GM12878 (cell line): ENCODE data around the gene CLSTN2. TPM values are rescaled to one million over a fixed set of nuclear protein-coding genes. Genes with fewer than 3 reads are reported as not detected.

Experiments
- ATAC-seq: fragments of 200-7000 bp; cut with Tn5 transposase; 3 replicates; pipeline ENCODE4 v1.9.1; 2020; ENCODE audit warnings: mild to moderate bottlenecking, moderate library complexity
- BruUV-seq: library from RNA; stranded (reverse); fragments of 400-500 nt; replicated peaks from 2 replicates; lab custom pipeline; 2021; lab: Mats Ljungman, UMichigan
- CTCF ChIA-PET: fragments of 300-600 bp; sonication (Branson Sonifier 250); formaldehyde crosslinking; extraction: SDS; loops from one replicate; lab custom pipeline; 2021; ENCODE audit warnings: inconsistent platforms; lab: Yijun Ruan, JAX
- POLR2A ChIA-PET: fragments of 350-600 bp; formaldehyde crosslinking; extraction: SDS; loops from one replicate; lab custom pipeline; 2021; ENCODE audit warnings: inconsistent platforms; lab: Charles Lee
- RAD21 ChIA-PET: fragments of 300-600 bp; sonication (Branson Sonifier 250); formaldehyde crosslinking; loops from one replicate; lab custom pipeline; 2023; ENCODE audit warnings: antibody characterized with exemption; ENCODE audit not compliant: unreplicated experiment; lab: Charles Lee
- SMC1A ChIA-PET: fragments of 300-600 bp; sonication (Branson Sonifier 250); formaldehyde crosslinking; loops from one replicate; lab custom pipeline; 2023; ENCODE audit not compliant: unreplicated experiment, uncharacterized antibody; lab: Charles Lee
- DNase-seq: peaks from one replicate; pipeline ENCODE4 v3.0.0-alpha.2; 2011; ENCODE audit warnings: low read depth, low spot score
- FAIRE-seq: peaks from 3 replicates; lab custom pipeline; 2011; peaks lifted over from hg19 to GRCh38; lab: Jason Lieb, UNC
- H2AFZ ChIP-seq: 2 replicates; pipeline ENCODE4 v1.6.0; 2011; ENCODE audit warnings: low read depth, low read length, control low read depth; ENCODE audit not compliant: control insufficient read depth
- H3K27ac ChIP-seq: 2 replicates; pipeline ENCODE4 v1.5.1; 2011; ENCODE audit warnings: control low read depth; ENCODE audit not compliant: control insufficient read depth, insufficient read depth
- H3K27me3 ChIP-seq, 2 experiments: replicated peaks in 1 of 2; 2 replicates each; pipeline versions ENCODE4 v1.6.0 to v1.6.1; 2011; ENCODE audit warnings: low read length in 1 of 2; ENCODE audit not compliant: control insufficient read depth in 2 of 2, insufficient read depth in 2 of 2
- H3K36me3 ChIP-seq, 2 experiments: 2 replicates each; pipeline ENCODE4 v1.5.1; 2011; ENCODE audit warnings: low read length in 1 of 2; ENCODE audit not compliant: control insufficient read depth in 2 of 2, insufficient read depth in 2 of 2
- H3K4me1 ChIP-seq: 2 replicates; pipeline ENCODE4 v1.6.1; 2011; ENCODE audit warnings: mild to moderate bottlenecking, low read length, moderate library complexity, mixed read lengths; ENCODE audit not compliant: control insufficient read depth, insufficient read depth
- H3K4me2 ChIP-seq: 2 replicates; pipeline ENCODE4 v1.6.0; 2011; ENCODE audit warnings: control low read depth; ENCODE audit not compliant: control insufficient read depth, insufficient read depth
- H3K4me3 ChIP-seq: fragments of 200-600 bp; sonication (generic); 2 replicates; pipeline ENCODE4 v1.5.1; 2016
- H3K79me2 ChIP-seq: 2 replicates; pipeline ENCODE4 v1.6.0; 2011; ENCODE audit warnings: low read length; ENCODE audit not compliant: control insufficient read depth, insufficient read depth
- H3K9ac ChIP-seq: 2 replicates; pipeline ENCODE4 v1.8.0; 2011; ENCODE audit warnings: low read length, control low read depth, mixed read lengths; ENCODE audit not compliant: control insufficient read depth, insufficient read depth
- H3K9me3 ChIP-seq: replicated peaks from 3 replicates; pipeline ENCODE4 v1.5.1; 2011; ENCODE audit warnings: mild to moderate bottlenecking, low read length; ENCODE audit not compliant: control insufficient read depth, insufficient read depth
- H4K20me1 ChIP-seq: 2 replicates; pipeline ENCODE4 v1.6.0; 2011; ENCODE audit not compliant: control insufficient read depth, insufficient read depth
- BHLHE40 ChIP-seq, 2 experiments: fragments of 450-650 bp in 1 of 2; IDR thresholded peaks; 2 replicates each; pipeline ENCODE4 v1.6.1; 2011 to 2017; ENCODE audit warnings: low read depth in 2 of 2, borderline replicate concordance in 1 of 2, improper control_type of control experiment in 1 of 2, low read length in 1 of 2, mild to moderate bottlenecking in 1 of 2
- CTCF ChIP-seq, 3 experiments: IDR thresholded peaks in 2 of 3; conservative IDR thresholded peaks in 1 of 3; 2 replicates each; pipeline ENCODE4 v1.5.1; 2011; ENCODE audit warnings: low read depth in 3 of 3, low read length in 3 of 3, mild to moderate bottlenecking in 3 of 3, control low read depth in 2 of 3, moderate library complexity in 2 of 3, inconsistent platforms in 1 of 3, mixed read lengths in 1 of 3; ENCODE audit not compliant: control insufficient read depth in 2 of 3, insufficient read depth in 1 of 3; ENCODE audit errors: extremely low read depth in 1 of 3
- HDAC2 ChIP-seq: fragments of 200-600 bp; sonication (generic); IDR thresholded peaks from 2 replicates; pipeline ENCODE4 v1.6.1; 2017
- IRF3 ChIP-seq: fragments of 450-650 bp; IDR thresholded peaks from 2 replicates; pipeline ENCODE4 v1.6.1; 2014; ENCODE audit warnings: mild to moderate bottlenecking
- LARP7 ChIP-seq: fragments of 450-650 bp; IDR thresholded peaks from 2 replicates; pipeline ENCODE4 v1.6.1; 2017; ENCODE audit warnings: mild to moderate bottlenecking
- PKNOX1 ChIP-seq: fragments of 450-650 bp; IDR thresholded peaks from 2 replicates; pipeline ENCODE4 v1.6.1; 2016; ENCODE audit warnings: mild to moderate bottlenecking
- RAD51 ChIP-seq: fragments of 450-650 bp; IDR thresholded peaks from 2 replicates; pipeline ENCODE4 v1.6.1; 2016; ENCODE audit warnings: moderate library complexity, mild to moderate bottlenecking, inconsistent platforms
- RB1 ChIP-seq: fragments of 450-650 bp; formaldehyde crosslinking; IDR thresholded peaks from 2 replicates; pipeline ENCODE4 v1.6.1; 2017; ENCODE audit warnings: mild to moderate bottlenecking, borderline replicate concordance
- SRF ChIP-seq, 2 experiments: IDR thresholded peaks; 2 replicates each; pipeline ENCODE4 v1.6.1; 2011; ENCODE audit warnings: low read depth in 2 of 2, low read length in 2 of 2, mild to moderate bottlenecking in 1 of 2, moderate library complexity in 1 of 2
- ZNF207 ChIP-seq: fragments of 450-650 bp; IDR thresholded peaks from 2 replicates; pipeline ENCODE4 v1.6.1; 2014; ENCODE audit warnings: antibody characterized with exemption, mild to moderate bottlenecking, borderline replicate concordance
- WGBS: methylation state at CpG from one replicate; pipeline ENCODE4 v1.1.6; 2016; ENCODE audit warnings: low lambda C conversion rate; ENCODE audit not compliant: insufficient replicate concordance, insufficient coverage; ENCODE audit errors: missing lambda C conversion rate; 5-methylcytosine and 5-hydroxymethylcytosine counted together
- in situ Hi-C: fragments of 300-500 bp; cut with MboI; formaldehyde crosslinking; loops from 9 replicates; pipeline ENCODE4 v1.14.3; 2018; ENCODE audit warnings: mixed read lengths
- intact Hi-C: fragments of 100-400 bp; cut with micrococcal nuclease; formaldehyde crosslinking; loops from one replicate; pipeline ENCODE4 v1.14.2; 2022; ENCODE audit not compliant: unreplicated experiment
- polyA plus RNA-seq, 11 experiments: library from polyadenylated mRNA; depleted of rRNA in 4 of 11; unstranded in 6 of 11; stranded (reverse) in 5 of 11; fragments of >200 nt; fragmentation: Nextera tagmentation in 4 of 11; fragmentation: Illumina TruSeq in 1 of 11; extraction: Ambion mirVana in 4 of 11; extraction: Trizol in 1 of 11; gene quantifications; 1 replicate in 1 of 11; 2 replicates in 10 of 11; pipeline versions ENCODE4 v1.2.1 to v1.2.3, GENCODE V29; 2011 to 2016; ENCODE audit warnings: inconsistent platforms in 2 of 11, missing spikeins in 2 of 11, low read depth in 1 of 11
- total RNA-seq, 4 experiments: library from RNA; depleted of rRNA in 3 of 4; stranded (reverse); fragments of >200 nt in 3 of 4; fragmentation: Illumina TruSeq in 1 of 4; extraction: Trizol in 1 of 4; gene quantifications; 2 replicates each; pipeline versions ENCODE4 v1.2.1 to v1.2.3, GENCODE V29; 2013 to 2021

CLSTN2 gene
- total and polyA plus RNA-seq, 10 of the 15 experiments (the other 5 are each of a cell fraction or from before 2014, with no cell fraction given) = under 0.01 to 0.10 (median under 0.01) TPM; not detected in 5

- TF ChIP-seq HDAC2 (no peak), LARP7 (no peak), PKNOX1 (no peak), BHLHE40 (IDR thresholded peaks at IDR 0.05; ENCODE audit: borderline replicate concordance in 1 of 2, low read depth in 2 of 2, low read length in 1 of 2) (no peak), ZNF207 (no peak), CTCF (IDR thresholded peaks at IDR 0.05 in 2 of 3, conservative IDR thresholded peaks at IDR 0.05 in 1 of 3; ENCODE audit: control insufficient read depth in 2 of 3, extremely low read depth in 1 of 3, insufficient read depth in 1 of 3, low read depth in 3 of 3, low read length in 3 of 3) (no peak), RB1 (no peak), IRF3 (no peak), RAD51 (no peak), SRF (IDR thresholded peaks at IDR 0.05; ENCODE audit: low read depth in 2 of 2, low read length in 2 of 2) (no peak)
- BruUV-seq = no TSS peak
- no peak overlapping the region for H3K4me2 ChIP-seq
- no peaks in the 10 kb centered on the region for H3K9me3 ChIP-seq
- H3K4me3 ChIP-seq = no peak overlapping the region
- no peak overlapping the region for H3K9ac ChIP-seq
- ATAC-seq = no peak
- intact Hi-C loops (no loop called here), in situ Hi-C loops (no loop called here)
- ChIA-PET RAD21 (interaction anchor here (1.0 kb wide), 1 partner anchor 94 kb away, joined by 3 read pairs; no protein-coding TSS in a partner anchor), CTCF (interaction anchor here (1.9 kb wide), 1 partner anchor 10 kb away, joined by 4 read pairs; no protein-coding TSS in a partner anchor), POLR2A (no interaction called here), SMC1A (interaction anchor here (1.4 to 2.2 kb wide), 2 partner anchors 45 to 94 kb away, joined by 4 to 5 read pairs; no protein-coding TSS in a partner anchor)
- H3K27ac ChIP-seq = no peak overlapping the region
- H3K27me3 ChIP-seq = no peaks in the 10 kb centered on the region
- no peaks in the 10 kb centered on the region for H3K4me1 ChIP-seq
- FAIRE-seq = no peak
- DNase-seq = no peak
- H3K36me3 ChIP-seq = no peaks in the 10 kb centered on the region
- no peaks in the 10 kb centered on the region for H4K20me1 ChIP-seq
- WGBS = 40% methylated on average over 4 of the region's 4 CpGs
- no peak overlapping the region for H2AFZ ChIP-seq
- H3K79me2 ChIP-seq = no peaks in the 10 kb centered on the region
These were observed 288.2 kb downstream of the CLSTN2 start for GRCh38 chr3:140223197-140223596.
